NCI-H2196 treated with DMSO at 0.1 percent for 48 hours (cell line): ENCODE results near the gene MEG3.

Source experiments
- DNase-seq: peaks from one replicate; lab custom pipeline; 2025; ENCODE audit not compliant: unreplicated experiment; lab: John Stamatoyannopoulos, UW

Gene MEG3

DNA sequence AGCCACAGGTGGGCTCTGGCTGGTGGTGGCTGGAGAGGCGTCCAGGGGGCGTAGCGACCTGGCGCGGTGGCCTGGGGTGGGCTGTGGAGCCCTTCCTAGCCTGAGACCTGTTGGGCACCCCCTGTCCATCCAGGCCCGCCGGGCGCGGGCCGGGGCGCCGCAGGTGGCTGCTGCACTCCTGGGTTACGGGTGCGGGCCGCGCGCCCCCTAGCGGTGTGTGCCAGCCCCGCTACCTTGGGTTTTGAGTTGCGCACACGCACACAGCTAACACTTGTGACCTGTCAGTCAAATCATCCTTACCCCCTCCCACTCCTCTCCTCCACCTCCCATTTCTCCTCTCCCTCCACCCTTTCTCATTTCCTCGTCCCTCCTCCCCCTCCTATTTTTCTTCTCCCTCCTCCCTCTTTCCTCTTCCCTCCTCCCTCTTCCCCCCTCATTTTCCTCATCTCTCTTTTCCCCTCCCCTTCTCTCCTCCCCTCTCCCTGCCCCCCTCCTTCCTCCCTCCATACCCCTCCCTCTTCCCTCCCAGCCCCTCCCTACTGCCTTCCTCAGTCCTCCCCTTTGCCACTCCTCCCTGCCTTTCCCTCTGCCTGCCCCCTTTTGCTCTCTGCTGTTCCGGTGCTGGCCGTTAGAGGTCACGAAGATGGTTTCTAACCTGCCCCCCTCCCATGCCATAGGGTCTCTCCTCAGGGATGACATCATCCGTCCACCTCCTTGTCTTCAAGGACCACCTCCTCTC, 2.3 kb downstream of the MEG3 start:
- no peak for DNase-seq

DNA sequence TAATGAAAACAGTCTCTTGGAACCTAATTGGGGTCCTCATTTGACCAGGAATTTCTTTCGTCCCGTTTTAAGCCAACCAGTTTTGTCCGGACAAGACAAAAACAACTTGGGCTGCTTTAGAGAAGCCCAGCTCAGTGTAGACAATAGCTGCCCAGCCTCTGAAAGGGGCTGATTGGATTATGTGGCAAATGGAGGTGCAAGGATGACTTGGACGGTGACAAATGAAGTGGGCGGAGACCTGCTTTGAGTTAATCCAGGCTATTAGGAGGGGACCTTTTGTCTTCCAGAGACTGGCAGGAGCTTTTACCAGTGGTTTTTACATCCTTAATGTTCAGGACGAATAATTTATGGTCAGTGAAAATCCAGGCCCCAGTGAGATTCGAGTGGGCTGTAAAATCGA, 4.8 kb downstream of the MEG3 start:
- no peak for DNase-seq

DNA sequence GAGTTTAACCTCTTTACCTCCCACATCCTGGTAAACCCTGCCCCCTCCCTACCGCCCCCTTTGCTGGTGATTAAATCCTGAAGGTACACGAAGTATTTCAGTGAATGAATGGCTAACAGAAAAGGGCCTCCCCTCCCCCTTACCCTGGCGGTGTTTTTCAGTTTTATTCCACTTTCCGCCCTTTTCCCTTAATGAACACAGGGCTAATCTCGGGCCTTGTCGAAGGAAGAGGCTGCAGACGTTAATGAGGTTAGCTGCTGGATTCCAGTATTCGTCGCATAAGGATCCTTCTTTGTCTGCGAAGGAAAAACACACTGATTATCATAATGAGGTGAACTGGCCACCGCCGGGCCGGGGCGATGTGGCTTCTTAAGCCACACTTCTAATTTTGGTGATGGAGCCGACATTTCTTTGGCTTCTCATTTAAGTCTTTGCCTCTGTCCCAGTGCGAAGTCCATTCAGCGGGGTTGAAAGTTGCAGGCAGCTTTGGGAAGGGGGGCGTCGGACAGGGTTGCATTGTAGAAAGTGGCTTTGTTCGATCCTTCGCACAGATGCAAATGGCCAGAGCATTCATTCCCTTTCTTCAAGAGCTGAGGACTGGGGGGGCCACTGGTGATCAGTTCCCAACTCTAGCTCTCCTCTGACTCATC, 6.5 kb downstream of the MEG3 start:
- DNase-seq, result no peak

DNA sequence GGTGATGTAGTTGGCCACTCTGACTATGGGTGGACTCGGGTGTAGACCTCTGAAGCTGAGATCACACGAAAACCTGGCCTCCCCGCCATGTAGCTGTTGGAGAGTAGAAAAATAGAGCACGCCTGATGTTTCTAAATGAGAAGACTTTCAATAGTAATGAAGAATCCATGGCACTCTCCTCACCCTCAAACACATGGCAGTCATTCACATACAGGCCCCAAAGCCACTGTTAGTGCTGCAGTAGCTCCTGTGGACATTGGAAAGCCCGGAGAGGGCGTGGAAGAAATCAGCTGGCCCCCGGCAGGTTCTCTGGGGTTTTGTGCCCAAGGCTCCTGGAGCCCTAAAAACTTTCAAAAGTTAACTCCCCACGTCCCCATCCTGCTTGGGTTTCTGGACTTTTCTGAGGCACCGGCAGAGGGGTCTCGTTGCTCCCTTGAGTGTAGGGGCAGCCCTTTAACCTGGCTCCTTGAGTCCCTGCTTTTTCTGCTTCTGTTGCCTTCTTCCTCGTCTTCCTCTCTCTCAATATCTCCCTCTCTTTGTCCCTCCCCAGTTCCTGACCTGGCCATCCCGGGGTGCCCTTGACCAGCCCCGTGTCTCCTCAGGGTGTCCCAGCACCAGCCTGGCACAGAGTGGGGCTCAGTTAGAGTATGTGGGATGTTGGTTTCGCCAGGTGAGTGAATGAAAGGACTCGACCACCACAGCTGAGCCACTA, 8.3 kb downstream of the MEG3 start:
- DNase-seq, result no peak

DNA sequence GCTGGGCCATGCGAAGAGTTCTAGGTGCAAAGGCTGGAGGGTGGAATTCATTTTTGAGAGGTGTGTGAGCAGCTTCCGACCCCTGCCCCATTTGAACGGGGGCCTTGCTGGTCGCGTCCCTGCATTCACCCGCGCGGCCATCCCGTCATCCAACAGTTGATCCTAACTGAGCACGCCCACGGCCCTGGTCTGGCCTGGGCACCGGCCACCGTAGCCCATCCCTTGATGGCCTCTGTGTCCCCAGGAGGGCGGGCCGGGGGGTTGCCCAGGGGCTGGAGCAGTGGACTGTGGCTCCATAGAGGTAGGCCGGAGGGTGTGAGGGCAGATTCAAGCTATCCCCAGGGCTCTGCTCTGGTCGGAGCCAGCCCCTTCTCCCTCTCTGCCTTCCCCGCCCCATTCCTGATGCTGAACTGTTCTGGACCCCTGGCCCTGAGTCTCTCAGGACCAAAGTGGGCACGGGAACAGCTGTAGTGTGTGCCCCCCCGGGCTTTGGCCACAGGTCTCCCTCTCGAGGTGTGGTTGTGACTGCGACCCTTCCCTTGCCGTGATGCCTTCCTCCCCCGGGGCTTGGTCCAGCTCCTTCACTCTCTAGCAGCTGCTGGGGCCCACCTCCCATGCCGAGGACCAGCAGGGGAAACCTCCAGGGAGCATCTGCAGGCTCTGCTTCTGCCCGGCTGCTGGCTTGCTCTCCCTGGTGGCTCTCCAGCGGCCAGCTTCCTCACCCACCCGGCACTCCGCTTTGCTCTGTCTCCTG, 9.1 kb downstream of the MEG3 start:
- no peak for DNase-seq

DNA sequence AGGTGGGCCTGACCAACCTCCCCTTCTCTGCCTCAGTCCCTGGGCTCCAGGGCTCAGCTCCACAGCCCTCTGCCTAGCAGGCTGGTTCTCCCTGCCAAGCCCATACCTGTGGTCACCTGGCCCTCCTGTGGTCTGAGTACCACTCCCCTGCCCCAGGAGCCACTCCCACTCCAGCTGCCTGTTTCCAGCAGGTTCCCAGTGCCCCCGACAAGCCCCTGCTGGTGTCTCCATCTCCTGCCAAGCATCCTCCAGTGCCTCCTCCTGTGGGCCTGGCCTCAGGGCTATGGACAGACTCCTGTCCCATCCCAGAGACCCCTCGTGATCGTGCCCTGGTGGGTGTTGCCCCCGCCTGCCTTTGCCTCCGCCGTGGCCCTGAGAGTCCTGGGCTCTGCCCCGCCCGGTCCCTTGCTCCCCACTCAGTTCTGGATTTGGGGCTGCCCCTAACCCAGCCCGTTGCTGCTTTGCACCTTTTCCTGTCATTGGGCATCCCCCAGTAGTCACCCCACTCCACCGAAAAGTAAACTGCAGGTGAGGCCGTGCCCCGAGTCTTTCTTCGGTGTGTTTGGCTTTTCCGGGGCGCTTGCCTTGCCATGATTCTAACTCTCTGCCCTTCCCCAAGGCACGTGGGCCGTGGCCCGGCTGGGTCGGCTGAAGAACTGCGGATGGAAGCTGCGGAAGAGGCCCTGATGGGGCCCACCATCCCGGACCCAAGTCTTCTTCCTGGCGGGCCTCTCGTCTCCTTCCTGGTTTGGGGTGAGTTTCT, 9.8 kb downstream of the MEG3 start:
- DNase-seq, result no peak

DNA sequence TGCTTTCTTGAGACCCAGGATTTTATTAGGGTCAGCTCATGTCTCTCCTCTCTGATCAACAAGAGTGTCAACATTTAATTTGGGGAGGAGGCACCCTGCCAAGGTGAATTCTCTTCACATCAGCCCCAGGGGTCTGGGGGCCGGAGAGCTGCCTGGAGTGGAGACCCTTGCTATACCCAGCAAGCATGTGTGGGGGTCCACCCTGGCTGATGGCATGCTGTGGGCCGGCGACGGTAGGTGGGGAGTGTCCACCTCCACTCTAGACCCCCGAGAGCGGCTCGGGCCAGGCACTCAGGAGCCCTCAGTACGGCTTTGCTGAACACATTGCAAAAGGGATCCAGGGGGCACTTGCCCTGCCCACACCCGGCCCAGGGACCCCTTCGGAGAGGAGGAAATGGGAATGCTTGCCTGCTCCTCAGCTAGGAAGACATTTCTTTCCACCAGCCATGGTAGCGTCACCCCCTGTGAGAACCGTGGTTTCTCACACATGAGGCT, 10.4 kb downstream of the MEG3 start:
- DNase-seq, result no peak

DNA sequence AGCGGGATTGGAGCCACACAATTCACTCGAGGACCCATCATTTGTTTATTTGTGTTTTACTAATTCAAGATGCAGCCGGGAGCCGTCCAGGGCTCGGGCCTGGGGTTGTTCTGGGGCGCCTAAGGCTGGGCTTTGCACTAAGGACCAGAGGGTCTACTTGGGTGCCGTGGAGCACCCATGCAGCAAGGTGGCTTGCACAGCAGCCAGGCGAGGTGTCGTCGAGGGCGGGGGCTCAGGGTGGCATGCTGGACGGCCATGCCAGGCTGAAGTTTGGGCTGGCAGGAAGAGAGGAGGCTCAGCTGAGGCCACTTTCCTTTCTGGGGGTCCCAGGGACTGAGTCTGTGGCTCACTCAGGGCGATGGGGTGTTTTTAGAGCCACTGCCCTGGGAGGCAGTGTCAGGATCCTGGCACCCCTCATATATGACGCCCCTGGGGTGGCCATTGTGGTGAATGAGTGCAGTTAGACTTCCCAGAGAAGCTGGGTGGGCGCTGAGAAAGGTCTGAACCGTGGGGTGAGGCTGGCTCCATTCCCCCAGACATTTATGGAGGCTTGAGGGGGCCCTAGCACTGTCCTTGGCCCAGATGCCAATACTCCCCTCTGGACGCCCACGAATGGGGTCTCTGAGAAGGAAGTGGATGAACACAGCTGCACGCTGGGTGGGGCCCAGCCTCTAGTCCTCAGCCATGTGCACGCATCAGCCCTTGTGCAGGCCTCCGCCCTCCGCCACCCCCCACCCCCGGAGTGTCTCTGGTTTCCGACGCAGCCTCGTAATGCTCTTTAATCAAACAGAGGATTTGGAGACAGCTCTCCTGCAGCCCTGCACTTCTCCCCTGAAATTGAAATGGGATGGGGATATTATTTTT, 11.3 kb downstream of the MEG3 start:
- DNase-seq, result no peak

DNA sequence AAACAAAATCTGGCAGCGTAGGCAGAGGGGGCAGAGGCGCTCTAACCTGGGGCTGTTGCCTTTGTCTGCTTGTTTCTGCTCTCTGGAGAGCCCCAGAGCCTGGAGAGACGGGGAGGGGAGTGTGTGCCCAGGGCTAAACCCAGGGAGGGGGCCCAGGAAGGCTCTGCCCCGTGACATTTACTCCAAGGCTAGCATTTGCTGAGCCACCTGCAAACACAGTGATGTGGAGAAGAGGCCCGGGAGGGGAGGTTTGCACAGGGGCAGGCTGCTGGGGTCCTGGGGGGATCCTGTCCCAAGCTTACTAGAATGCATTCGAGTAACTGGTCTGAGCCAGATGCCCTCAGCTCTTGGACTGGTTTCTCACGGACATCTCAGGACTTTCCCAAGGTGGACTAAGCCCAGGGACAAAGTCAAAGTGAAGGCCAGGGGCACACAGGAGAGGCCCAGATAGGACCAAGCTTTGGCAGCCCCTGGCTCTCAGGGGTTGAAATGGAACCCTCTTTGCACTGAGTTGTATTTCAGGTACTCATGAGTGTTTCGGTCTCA, 12.0 kb downstream of the MEG3 start:
- no peak for DNase-seq

DNA sequence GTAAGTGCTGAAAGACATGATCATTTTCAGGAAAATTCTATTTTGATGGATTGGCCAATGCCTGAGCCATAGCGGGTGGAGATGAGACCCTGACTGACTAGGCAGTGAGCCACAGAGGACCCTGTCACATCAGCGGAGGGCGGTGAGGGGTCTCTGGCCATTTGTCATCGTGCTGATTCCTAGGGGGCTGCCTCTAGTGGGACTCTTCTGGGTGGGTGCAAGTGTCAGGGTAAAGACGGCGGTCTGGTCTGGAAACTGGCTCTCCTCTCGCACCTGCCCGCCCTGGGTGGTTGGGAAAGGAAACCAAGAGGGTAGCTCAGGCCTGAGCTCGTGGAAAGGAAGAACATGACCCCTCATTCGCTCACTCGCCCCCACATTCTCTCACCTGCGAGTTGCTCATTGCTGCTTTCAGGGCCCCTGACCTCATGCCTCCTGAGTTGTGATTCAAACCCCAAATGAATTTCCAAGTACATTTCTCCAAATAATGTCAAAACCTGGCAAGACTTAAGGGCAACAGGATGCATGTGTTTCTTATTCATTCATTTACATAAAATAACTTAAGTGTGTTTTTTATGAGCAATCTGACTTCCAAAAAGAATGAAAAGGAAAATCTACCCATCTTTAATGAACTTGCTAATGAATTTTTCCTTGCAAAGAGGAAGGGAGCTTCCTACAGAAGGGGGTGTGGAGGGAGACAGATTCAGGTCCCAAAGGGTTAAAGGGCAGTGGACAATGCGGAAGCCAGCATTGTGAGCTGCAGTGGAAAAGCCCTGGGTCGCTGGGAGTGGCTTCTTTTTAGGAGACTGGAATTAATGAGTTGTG, 12.8 kb downstream of the MEG3 start:
- no peak for DNase-seq

DNA sequence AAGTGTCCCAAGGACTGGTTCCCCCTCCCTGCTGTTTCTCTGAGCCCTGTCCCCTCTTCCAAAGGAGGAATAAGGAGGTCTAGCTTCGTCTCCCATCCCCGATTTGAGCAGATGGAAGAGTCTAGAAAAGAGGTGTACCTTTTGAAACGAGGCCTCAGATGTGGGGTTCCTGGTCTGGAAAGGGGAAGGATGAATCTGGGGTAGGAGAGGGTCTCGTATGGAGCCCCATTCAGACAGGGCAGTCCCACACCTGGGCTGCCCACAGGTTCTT, 13.3 kb downstream of the MEG3 start:
- no peak for DNase-seq

DNA sequence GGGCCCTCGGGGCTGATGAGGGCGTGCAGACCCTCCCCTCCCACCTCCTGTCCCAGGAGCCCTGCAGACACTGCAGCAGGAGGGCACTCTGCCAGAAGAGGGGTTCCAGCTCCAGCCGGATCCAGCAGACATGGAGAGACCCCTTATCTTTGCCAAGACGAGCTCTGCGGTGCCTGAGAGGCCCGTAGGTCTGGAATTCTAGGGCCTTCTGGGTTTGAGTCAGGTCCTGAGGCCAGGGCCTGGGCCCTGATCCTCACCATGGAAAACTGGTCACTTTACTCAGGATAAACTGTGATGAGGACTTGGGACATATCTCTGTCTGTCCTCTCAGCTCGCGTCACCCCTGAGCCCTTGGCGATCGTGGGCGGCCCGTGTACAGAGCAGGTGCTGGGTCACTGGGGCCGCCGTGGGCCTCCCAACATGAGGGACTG, 13.8 kb downstream of the MEG3 start:
- no peak for DNase-seq

DNA sequence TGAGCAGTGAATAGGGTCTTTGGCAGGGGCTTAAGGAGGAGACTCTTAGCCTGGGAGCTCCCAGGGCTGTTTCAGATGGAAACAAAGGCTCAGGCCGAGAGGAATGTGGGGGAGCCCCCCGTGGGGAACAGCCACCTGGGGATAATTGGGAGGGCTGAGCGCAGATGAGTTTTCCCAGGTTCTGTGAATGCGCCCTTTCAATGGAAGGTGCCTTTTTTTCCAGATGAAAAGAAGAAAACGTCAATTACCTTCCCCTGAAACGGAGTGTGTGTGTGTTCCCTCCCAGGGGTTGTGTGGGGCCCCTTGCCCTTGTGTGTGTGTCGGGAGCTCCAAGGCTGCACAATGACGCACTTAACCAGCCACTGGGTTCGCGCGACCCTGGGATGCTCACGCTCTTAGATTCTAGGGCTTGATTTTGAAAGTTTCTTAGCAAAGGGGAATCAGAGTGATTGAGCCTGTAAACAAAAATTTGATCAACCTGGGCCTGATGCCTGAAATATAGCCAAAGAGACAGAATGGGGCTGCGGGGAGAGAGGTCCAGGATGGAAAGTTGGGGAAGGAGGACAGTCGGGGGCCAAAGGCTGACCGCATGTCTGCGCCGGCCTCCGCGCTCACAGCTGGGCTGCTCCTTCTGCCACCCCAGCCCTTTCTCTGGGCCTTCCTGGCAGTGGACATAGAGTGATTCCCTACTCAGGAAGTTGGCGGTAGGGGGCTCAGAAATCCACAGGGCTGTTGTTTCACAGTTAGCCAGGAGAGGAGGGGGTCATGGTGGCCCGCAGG, 14.6 kb downstream of the MEG3 start:
- no peak for DNase-seq

DNA sequence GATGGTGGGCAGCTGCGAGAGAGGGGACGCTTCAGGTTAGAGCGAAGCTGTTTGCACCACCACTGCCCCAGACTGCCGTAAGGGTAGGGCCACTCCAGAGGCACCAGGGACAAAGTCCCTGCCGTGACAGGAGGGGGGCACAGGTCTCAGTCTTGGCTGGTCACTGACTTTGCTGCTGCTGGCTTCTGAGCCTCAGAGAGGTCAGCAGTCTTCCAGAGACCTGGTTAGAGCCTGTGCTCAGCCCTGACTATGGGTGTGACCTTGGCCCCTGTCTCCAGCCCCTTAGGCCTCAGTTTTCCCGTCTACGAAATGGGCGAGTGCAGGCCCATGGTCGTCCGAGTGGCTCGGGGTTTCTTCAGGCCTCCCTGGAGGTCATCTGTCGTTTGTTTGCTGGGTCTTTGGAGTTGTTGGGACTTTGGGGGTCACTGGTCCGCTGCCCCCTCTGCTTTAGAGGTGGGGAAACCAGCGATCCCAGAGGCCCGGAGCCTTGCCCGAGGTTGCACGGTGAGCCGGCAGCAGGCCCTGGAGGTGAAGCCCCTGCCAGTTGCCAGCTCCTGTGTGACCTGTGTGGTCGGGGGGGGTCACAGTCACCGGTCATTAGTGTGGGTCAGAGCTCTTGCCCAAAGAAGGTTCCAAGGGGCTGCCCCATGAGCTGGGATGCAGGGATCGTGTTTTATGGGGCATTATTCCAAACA, 15.3 kb downstream of the MEG3 start:
- DNase-seq, result no peak

DNA sequence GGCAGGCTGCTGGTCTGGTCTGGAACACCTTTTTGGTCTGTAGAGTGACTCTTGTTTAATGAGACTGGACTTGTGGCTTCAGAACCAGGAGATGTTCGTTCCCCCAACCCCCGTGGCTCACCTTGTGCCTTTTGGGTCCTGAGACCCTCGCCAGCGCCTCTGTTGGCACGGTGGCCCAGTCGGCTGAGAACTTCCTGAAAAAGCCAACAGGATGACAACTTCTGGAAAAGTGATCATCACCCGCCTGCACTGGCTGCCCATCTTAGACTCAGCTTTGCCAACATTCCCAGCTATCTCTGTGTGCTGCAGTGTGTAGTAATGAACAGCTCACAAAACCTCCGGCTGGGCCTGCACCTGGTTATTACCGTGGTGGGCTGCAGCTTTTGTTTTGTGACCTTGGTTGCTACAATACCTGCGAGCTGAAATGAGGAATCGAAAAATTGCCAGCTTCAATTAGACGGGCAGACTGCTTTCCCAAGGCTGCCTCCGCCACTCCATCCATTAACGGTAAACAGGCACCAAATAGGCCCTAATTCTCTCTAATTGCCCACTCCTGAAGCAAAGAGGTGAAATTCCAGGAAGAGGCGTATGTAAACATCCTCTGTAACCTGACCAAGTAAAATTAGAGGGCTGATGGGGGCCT, 16.0 kb downstream of the MEG3 start:
- DNase-seq, result no peak

DNA sequence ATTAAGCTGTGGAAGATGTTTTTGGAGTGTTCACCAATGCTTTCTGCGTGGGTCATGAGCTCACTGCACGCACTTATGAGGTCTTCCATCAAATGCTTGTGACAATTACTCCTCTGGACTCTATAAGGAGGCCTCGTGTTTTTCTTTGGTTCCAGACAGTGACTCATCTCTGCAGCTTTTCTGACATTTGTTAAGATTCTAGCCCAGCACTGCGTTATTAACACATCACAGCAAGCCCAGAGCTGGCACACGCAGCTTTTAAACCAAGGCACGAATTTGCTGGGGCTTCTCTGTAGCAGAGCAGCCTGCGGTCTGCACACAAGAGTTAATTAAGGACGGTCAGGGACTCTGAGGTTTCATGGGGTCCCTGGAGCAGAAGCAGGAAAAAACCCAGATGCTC, 16.9 kb downstream of the MEG3 start:
- no peak for DNase-seq

DNA sequence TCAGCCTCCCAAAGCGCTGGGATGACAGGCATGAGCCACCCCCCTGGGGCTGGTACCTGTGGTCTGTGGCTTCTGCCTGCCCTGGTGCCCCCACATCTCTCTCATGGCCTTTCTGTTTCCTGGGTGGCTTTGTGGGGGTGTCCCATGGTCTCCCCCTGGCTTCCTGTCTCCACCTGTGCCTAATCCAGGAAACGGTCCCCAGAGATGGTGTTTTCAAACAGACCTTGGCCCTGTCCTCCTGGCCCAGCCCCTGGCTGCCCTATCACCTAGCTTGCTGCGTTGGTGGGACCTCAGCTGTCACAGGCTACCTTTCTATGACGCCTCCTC, 18.1 kb downstream of the MEG3 start:
- DNase-seq, result no peak
